Neural cell (in vitro differentiated cells): ENCODE results near the gene PCDH9. TPM values are rescaled to one million over a fixed set of nuclear protein-coding genes. Genes with fewer than 3 reads are reported as not detected.

ENCODE experiments used
- H2AFZ ChIP-seq: fragments of 200-600, 300-800 bp; sonication (generic), shearing (Covaris generic); 2 replicates; pipeline ENCODE4 v1.6.0; 2014; ENCODE audit warnings: low read depth, mild to moderate bottlenecking, antibody characterized with exemption, low read length, moderate library complexity
- H3F3A ChIP-seq: fragments of 200-600 bp; shearing (Covaris generic); 2 replicates; pipeline ENCODE4 v1.6.1; 2016; ENCODE audit warnings: mild to moderate bottlenecking, moderate library complexity, mixed read lengths, antibody characterized with exemption, low read length; ENCODE audit not compliant: insufficient read depth, poor library complexity, severe bottlenecking
- H3K27ac ChIP-seq: fragments of 200-600, 300-800 bp; sonication (generic), shearing (Covaris generic); 2 replicates; pipeline ENCODE4 v1.5.1; 2014; ENCODE audit warnings: mild to moderate bottlenecking, low read length, moderate library complexity
- H3K27me3 ChIP-seq: fragments of 300-800, 200-600 bp; sonication (generic), shearing (Covaris generic); 2 replicates; pipeline ENCODE4 v1.6.0; 2014; ENCODE audit warnings: mild to moderate bottlenecking, low read depth, low read length, moderate library complexity; ENCODE audit not compliant: insufficient read depth
- H3K36me3 ChIP-seq: fragments of 300-800, 200-600 bp; sonication (generic), shearing (Covaris generic); 2 replicates; pipeline ENCODE4 v1.5.1; 2014; ENCODE audit warnings: mild to moderate bottlenecking, antibody characterized with exemption, low read length, moderate library complexity; ENCODE audit not compliant: insufficient read depth
- H3K4me2 ChIP-seq: fragments of 300-800, 200-600 bp; sonication (generic), shearing (Covaris generic); 2 replicates; pipeline ENCODE4 v1.6.0; 2014; ENCODE audit warnings: mild to moderate bottlenecking, low read length
- H3K4me3 ChIP-seq: fragments of 300-800, 200-600 bp; sonication (generic), shearing (Covaris generic); 2 replicates; pipeline ENCODE4 v1.5.1; 2014; ENCODE audit warnings: mild to moderate bottlenecking, low read length, moderate library complexity
- H3K79me2 ChIP-seq: fragments of 200-600 bp; shearing (Covaris generic); replicated peaks from 2 replicates; pipeline ENCODE4 v1.6.0; 2014; ENCODE audit warnings: mild to moderate bottlenecking, low read length, moderate library complexity; ENCODE audit not compliant: insufficient read depth
- H3K9ac ChIP-seq: fragments of 300-800, 200-600 bp; sonication (generic), shearing (Covaris generic); 2 replicates; pipeline ENCODE4 v1.6.1; 2016; ENCODE audit warnings: mild to moderate bottlenecking, low read length, mixed read lengths
- H3K9me2 ChIP-seq: fragments of 200-600 bp; shearing (Covaris generic); 2 replicates; pipeline ENCODE4 v1.6.1; 2016; ENCODE audit warnings: mild to moderate bottlenecking, low read length, mixed read lengths; ENCODE audit not compliant: insufficient read depth
- H3K9me3 ChIP-seq: fragments of 200-600, 300-800 bp; sonication (generic), shearing (Covaris generic); 2 replicates; pipeline ENCODE4 v1.6.1; 2016; ENCODE audit warnings: mild to moderate bottlenecking, mixed run types, low read length, moderate library complexity, mixed read lengths
- H4K20me1 ChIP-seq: fragments of 200-600 bp; shearing (Covaris generic); 2 replicates; pipeline ENCODE4 v1.6.1; 2016; ENCODE audit warnings: mild to moderate bottlenecking, mixed run types; ENCODE audit not compliant: insufficient read depth
- CTCF ChIP-seq: fragments of 450-650 bp; IDR thresholded peaks from 2 replicates; pipeline ENCODE4 v1.5.1; 2014; ENCODE audit warnings: antibody characterized with exemption, mild to moderate bottlenecking, moderate library complexity; ENCODE audit not compliant: poor library complexity, severe bottlenecking
- EP300 ChIP-seq: fragments of 450-650 bp; conservative IDR thresholded peaks from 2 replicates; pipeline ENCODE4 v1.6.1; 2014; ENCODE audit warnings: antibody characterized with exemption, mild to moderate bottlenecking, moderate library complexity; ENCODE audit not compliant: poor library complexity, severe bottlenecking
- EZH2 ChIP-seq: fragments of 200-600, 300-800 bp; shearing (Covaris generic), sonication (generic); IDR thresholded peaks from 2 replicates; pipeline ENCODE4 v1.6.1; 2014; ENCODE audit warnings: antibody characterized with exemption, low read length, borderline replicate concordance, mild to moderate bottlenecking; ENCODE audit not compliant: insufficient read depth, poor library complexity, severe bottlenecking
- MXI1 ChIP-seq: fragments of 450-650 bp; conservative IDR thresholded peaks from 2 replicates; pipeline ENCODE4 v1.6.1; 2014; ENCODE audit warnings: antibody characterized with exemption, mild to moderate bottlenecking; ENCODE audit not compliant: poor library complexity, severe bottlenecking
- POLR2AphosphoS5 ChIP-seq: IDR thresholded peaks from 2 replicates; pipeline ENCODE4 v1.6.1; 2012
- RAD21 ChIP-seq: fragments of 450-650 bp; conservative IDR thresholded peaks from 2 replicates; pipeline ENCODE4 v1.6.1; 2014; ENCODE audit warnings: antibody characterized with exemption, mild to moderate bottlenecking, moderate library complexity
- REST ChIP-seq: IDR thresholded peaks from 2 replicates; pipeline ENCODE4 v1.6.1; 2012; ENCODE audit warnings: borderline replicate concordance
- SMC3 ChIP-seq: fragments of 450-650 bp; conservative IDR thresholded peaks from 2 replicates; pipeline ENCODE4 v1.6.1; 2014; ENCODE audit warnings: antibody characterized with exemption, mild to moderate bottlenecking, moderate library complexity; ENCODE audit not compliant: poor library complexity
- TAF1 ChIP-seq: IDR thresholded peaks from 2 replicates; pipeline ENCODE4 v1.6.1; 2012; ENCODE audit warnings: low read depth
- polyA plus RNA-seq: library from polyadenylated mRNA; depleted of rRNA; stranded (reverse); fragments of >200 nt; gene quantifications from 2 replicates; pipeline ENCODE4 v1.2.3, GENCODE V29; 2014

The PCDH9 gene
- polyA plus RNA-seq, 1 donor from 2014 or later, result 4.6 TPM

- Histone ChIP-seq H3K27ac (no peak overlapping the region), H3K4me3 (no peak overlapping the region), H3K9me2 (no peaks in the 10 kb centered on the region), H3K4me2 (no peak overlapping the region), H3K79me2 (no peaks in the 10 kb centered on the region), H4K20me1 (no peaks in the 10 kb centered on the region), H3K27me3 (no peaks in the 10 kb centered on the region), H3F3A (no peaks in the 10 kb centered on the region), H3K9ac (no peak overlapping the region), H2AFZ (no peak overlapping the region), H3K9me3 (no peaks in the 10 kb centered on the region), H3K36me3 (no peaks in the 10 kb centered on the region)
- no peak for TF ChIP-seq CTCF
- TF ChIP-seq SMC3, result no peak
- no peak for TF ChIP-seq EZH2
- no peak for TF ChIP-seq REST
- no peak for TF ChIP-seq TAF1
- no peak for TF ChIP-seq RAD21
- no peak for TF ChIP-seq POLR2AphosphoS5
- no peak for TF ChIP-seq MXI1
- TF ChIP-seq EP300, result no peak
Measured at GRCh38 chr13:67101730-67102467, 128.2 kb downstream of the PCDH9 start.

GRCh38 chr13:67100730-67101129 lies 129.4 kb downstream of the PCDH9 start:
- Histone ChIP-seq H3K27ac (no peak overlapping the region), H3K4me2 (no peak overlapping the region), H4K20me1 (no peaks in the 10 kb centered on the region), H3K36me3 (no peaks in the 10 kb centered on the region), H3F3A (no peaks in the 10 kb centered on the region), H3K9me2 (no peaks in the 10 kb centered on the region), H3K27me3 (no peaks in the 10 kb centered on the region), H3K9me3 (no peaks in the 10 kb centered on the region), H2AFZ (no peak overlapping the region), H3K9ac (no peak overlapping the region), H3K4me3 (no peak overlapping the region), H3K79me2 (no peaks in the 10 kb centered on the region)
- TF ChIP-seq REST (no peak), EP300 (no peak), EZH2 (no peak), CTCF (no peak), TAF1 (no peak), POLR2AphosphoS5 (no peak)
